ENCODE measurements around the gene CEP57. TPM values are rescaled to one million over a fixed set of nuclear protein-coding genes. Genes with fewer than 3 reads are reported as not detected.

Gene CEP57
- total RNA-seq, 1 experiment from 2014 or later = 58.0 TPM

- no peaks in the 10 kb centered on the region for H3K79me1 ChIP-seq (ENCODE audit: insufficient read depth, low read depth, low read length, poor library complexity, severe bottlenecking)
- Mint-ChIP-seq H3K27ac (peak overlapping the region; percentile 86 to 92 (median 90); a peak in 5 of 7 replicates), H3K27me3 (ENCODE audit: low read depth) (no peaks in the 10 kb centered on the region), H3K36me3 (ENCODE audit: insufficient read depth in 1 of 3, low read depth in 3 of 3) (peaks cover 17 to 47% (median 33%) of the 10 kb centered on the region in 3 experiments; a peak in 6 of 7 replicates), H3K4me3 (peak overlapping the region; percentile 95 to 98), H3K9me3 (no peaks in the 10 kb centered on the region), H3K4me1 (peaks cover 26 to 31% of the 10 kb centered on the region in 2 experiments)
- peak; percentile 57 for TF ChIP-seq CTCF (conservative IDR thresholded peaks at IDR 0.05)
- H2AK5ac ChIP-seq (ENCODE audit: insufficient read length, low read length) = no peak overlapping the region
- H3K27ac ChIP-seq (ENCODE audit: insufficient read length, low read depth, low read length) = peak overlapping the region; percentile 95
- peaks cover 8% of the 10 kb centered on the region for H3K23me2 ChIP-seq (ENCODE audit: insufficient read length, low read depth, low read length, poor library complexity, severe bottlenecking)
- no peak overlapping the region for H3K23ac ChIP-seq (ENCODE audit: insufficient read length, low read depth, low read length)
- H3K4ac ChIP-seq (ENCODE audit: low read depth, low read length) = no peak overlapping the region
- no CpG with 5 or more reads among the region's 34 CpGs for WGBS (ENCODE audit: extremely low coverage, insufficient read length, low lambda C conversion rate)
- H3T11ph ChIP-seq (ENCODE audit: low read length) = no peak overlapping the region
- H3K9me3 ChIP-seq (ENCODE audit: control insufficient read depth, low read depth, low read length) = no peaks in the 10 kb centered on the region
- no peak overlapping the region for H2AFZ ChIP-seq (ENCODE audit: low read length)
- DNase-seq = peak; percentile 57
- H2BK20ac ChIP-seq (ENCODE audit: low read depth, low read length, poor library complexity, severe bottlenecking) = no peak overlapping the region
- peak overlapping the region; percentile 94 for H3K14ac ChIP-seq (ENCODE audit: insufficient read depth, low read length)
- peak overlapping the region; percentile 81 for H3K4me2 ChIP-seq (ENCODE audit: insufficient read depth, insufficient read length, low read length)
- H3K9ac ChIP-seq (ENCODE audit: extremely low read depth, insufficient read length, low read length) = peak overlapping the region; percentile 88
- H2BK15ac ChIP-seq (ENCODE audit: low read depth, low read length) = no peak overlapping the region
- H3K56ac ChIP-seq (ENCODE audit: insufficient read length, low read depth, low read length) = no peak overlapping the region
- peaks cover 18% of the 10 kb centered on the region; the same call in 1 of the 2 replicates for H3K79me2 ChIP-seq (ENCODE audit: insufficient read depth, low read length)
- H4K91ac ChIP-seq (ENCODE audit: insufficient read length, low read depth, low read length) = peak overlapping the region; percentile 11
- H4K5ac ChIP-seq (ENCODE audit: insufficient read length, low read depth, low read length) = no peak overlapping the region
- no peak overlapping the region for H2BK120ac ChIP-seq (ENCODE audit: low read depth, low read length, poor library complexity, severe bottlenecking)
- H2BK12ac ChIP-seq (ENCODE audit: insufficient read length, low read depth, low read length) = no peak overlapping the region
- no peaks in the 10 kb centered on the region for H3K27me3 ChIP-seq (ENCODE audit: insufficient read depth, low read length)
- H2BK5ac ChIP-seq (ENCODE audit: insufficient read length, low read length) = no peak overlapping the region
- no peaks in the 10 kb centered on the region for H4K20me1 ChIP-seq (ENCODE audit: control insufficient read depth, insufficient read depth, insufficient read length)
- no peak overlapping the region for H4K8ac ChIP-seq (replicated peaks; ENCODE audit: insufficient read length, low read depth, low read length)
- no peaks in the 10 kb centered on the region for H3K4me1 ChIP-seq (ENCODE audit: insufficient read depth, low read length)
- H3K18ac ChIP-seq (ENCODE audit: insufficient read length, low read depth, low read length) = peak overlapping the region; percentile 93
Observed at GRCh38 chr11:95788921-95789505, 1.3 kb upstream of the CEP57 start.

All from H9 (cell line).